SU-DHL-6 (cell line): ENCODE results near the gene SMAD6.

Experiments used
- CTCF ChIP-seq: fragments of 200-600 bp; sonication (generic); IDR thresholded peaks from one replicate; pipeline ENCODE4 v1.5.1; 2017; ENCODE audit warnings: antibody characterized with exemption, mild to moderate bottlenecking, low read length, moderate library complexity; ENCODE audit not compliant: insufficient read depth, poor library complexity, severe bottlenecking
- EZH2phosphoT487 ChIP-seq: fragments of 200-600 bp; sonication (generic), shearing (Covaris generic); conservative IDR thresholded peaks from 2 replicates; pipeline ENCODE4 v1.6.1; 2018; ENCODE audit warnings: mild to moderate bottlenecking, antibody characterized with exemption, low read length, moderate library complexity, mixed read lengths

DNA sequence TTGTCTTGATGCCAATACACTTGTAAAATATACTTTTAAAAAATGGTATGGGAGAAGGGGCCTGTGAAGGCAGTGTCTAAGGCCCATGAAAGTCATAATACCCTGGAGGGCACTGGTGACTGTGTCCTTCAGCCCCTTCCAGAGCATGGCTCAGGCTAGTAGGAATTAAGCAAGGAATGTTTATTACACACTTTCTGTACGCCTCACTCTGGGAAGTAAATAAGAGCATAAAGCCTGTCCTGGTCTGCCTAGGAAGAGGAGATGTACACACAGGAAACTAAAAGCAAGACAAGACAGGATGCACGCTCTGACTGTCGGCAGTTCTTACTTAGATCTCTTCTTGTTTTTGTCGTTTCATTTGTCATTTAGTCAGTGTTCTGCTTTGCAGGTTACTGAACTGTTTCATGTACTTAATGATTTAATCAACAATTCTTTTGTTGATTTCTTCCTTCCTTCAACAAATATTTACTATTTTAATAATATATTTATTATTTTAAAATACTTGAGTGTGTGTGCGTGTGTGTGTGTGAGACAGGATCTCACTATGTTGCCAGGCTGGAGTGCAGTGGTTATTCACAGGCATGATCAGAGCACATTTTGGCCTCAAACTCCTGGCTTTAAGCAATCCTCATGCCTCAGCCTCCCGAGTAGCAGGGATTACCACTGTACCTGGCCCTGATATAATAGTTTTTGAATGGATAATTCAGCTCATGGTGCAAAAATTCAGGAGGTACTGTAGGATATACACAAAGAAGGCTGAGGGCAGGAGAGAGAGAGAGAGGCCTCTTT is 9.0 kb upstream of the SMAD6 start:
- no peak for TF ChIP-seq CTCF
- no peak for TF ChIP-seq EZH2phosphoT487
